ENCODE measurements around the gene AIM2. TPM values are rescaled to one million over a fixed set of nuclear protein-coding genes. Genes with fewer than 3 reads are reported as not detected.

Gene AIM2
- total RNA-seq, 1 experiment from 2014 or later, result 1.1 TPM

GRCh38 chr1:159040206-159040605 lies 36.4 kb downstream of the AIM2 start:
- H3K23me2 ChIP-seq (ENCODE audit: insufficient read length, low read depth, low read length, poor library complexity, severe bottlenecking), result no peaks in the 10 kb centered on the region
- H3K27ac Mint-ChIP-seq, result no peak overlapping the region
- DNase-seq, result no peak
- H3K23ac ChIP-seq (ENCODE audit: insufficient read length, low read depth, low read length), result no peak overlapping the region
- no peaks in the 10 kb centered on the region for H3K4me1 ChIP-seq (ENCODE audit: insufficient read depth, low read length)
- H3K9ac ChIP-seq (ENCODE audit: extremely low read depth, insufficient read length, low read length), result no peak overlapping the region
- H3K56ac ChIP-seq (ENCODE audit: insufficient read length, low read depth, low read length), result no peak overlapping the region
- no peaks in the 10 kb centered on the region for H3K79me1 ChIP-seq (ENCODE audit: insufficient read depth, low read depth, low read length, poor library complexity, severe bottlenecking)
- H3K4me1 Mint-ChIP-seq, result no peaks in the 10 kb centered on the region
- H3K4me3 Mint-ChIP-seq, result no peak overlapping the region
- H3K4ac ChIP-seq (ENCODE audit: low read depth, low read length), result no peak overlapping the region
- H4K91ac ChIP-seq (ENCODE audit: insufficient read length, low read depth, low read length), result no peak overlapping the region
- no peaks in the 10 kb centered on the region for H3K9me3 Mint-ChIP-seq
- TF ChIP-seq CTCF (conservative IDR thresholded peaks at IDR 0.05), result no peak
- no peak overlapping the region for H2BK5ac ChIP-seq (ENCODE audit: insufficient read length, low read length)
- H3K18ac ChIP-seq (ENCODE audit: insufficient read length, low read depth, low read length), result no peak overlapping the region
- H3K27me3 ChIP-seq (ENCODE audit: insufficient read depth, low read length), result no peaks in the 10 kb centered on the region
- no peaks in the 10 kb centered on the region for H3K27me3 Mint-ChIP-seq (ENCODE audit: low read depth)
- H2BK120ac ChIP-seq (ENCODE audit: low read depth, low read length, poor library complexity, severe bottlenecking), result no peak overlapping the region
- no peak overlapping the region for H2BK15ac ChIP-seq (ENCODE audit: low read depth, low read length)
- no peak overlapping the region for H2BK12ac ChIP-seq (ENCODE audit: insufficient read length, low read depth, low read length)
- H3K14ac ChIP-seq (ENCODE audit: insufficient read depth, low read length), result no peak overlapping the region
- no CpG with 5 or more reads among the region's 1 CpG for WGBS (ENCODE audit: extremely low coverage, insufficient read length, low lambda C conversion rate)
- H3K36me3 Mint-ChIP-seq (ENCODE audit: insufficient read depth in 1 of 3, low read depth in 3 of 3), result no peaks in the 10 kb centered on the region
- H3K79me2 ChIP-seq (ENCODE audit: insufficient read depth, low read length), result no peaks in the 10 kb centered on the region
- H4K5ac ChIP-seq (ENCODE audit: insufficient read length, low read depth, low read length), result no peak overlapping the region
- H3K9me3 ChIP-seq (ENCODE audit: control insufficient read depth, low read depth, low read length), result no peaks in the 10 kb centered on the region
- H2AK5ac ChIP-seq (ENCODE audit: insufficient read length, low read length), result no peak overlapping the region
- no peak overlapping the region for H3K27ac ChIP-seq (ENCODE audit: insufficient read length, low read depth, low read length)
- no peak overlapping the region for H3K4me2 ChIP-seq (ENCODE audit: insufficient read depth, insufficient read length, low read length)
- H4K8ac ChIP-seq (replicated peaks; ENCODE audit: insufficient read length, low read depth, low read length), result no peak overlapping the region
- H3T11ph ChIP-seq (ENCODE audit: low read length), result no peak overlapping the region
- H2BK20ac ChIP-seq (ENCODE audit: low read depth, low read length, poor library complexity, severe bottlenecking), result no peak overlapping the region
- no peak overlapping the region for H2AFZ ChIP-seq (ENCODE audit: low read length)
- H4K20me1 ChIP-seq (ENCODE audit: control insufficient read depth, insufficient read depth, insufficient read length), result no peaks in the 10 kb centered on the region

Measured in H9 (cell line).